Immature natural killer cell (primary cell): Measurements from ENCODE around the gene HLF. TPM values are rescaled to one million over a fixed set of nuclear protein-coding genes. Genes with fewer than 3 reads are reported as not detected.
A peak's percentile ranks its signal among the peaks of the same experiment; 100 is the strongest.

ENCODE experiments used
- DNase-seq, 3 donors: peaks; one replicate each; pipeline ENCODE4 v3.0.0; 2022; ENCODE audit warnings: mixed read lengths in 1 of 3
- H3K27ac Mint-ChIP-seq, 6 donors: one replicate each; pipeline ENCODE4 v1.8.0; 2020; ENCODE audit warnings: mixed read lengths in 6 of 6, mild to moderate bottlenecking in 5 of 6, inconsistent platforms in 4 of 6, moderate library complexity in 3 of 6
- H3K27me3 Mint-ChIP-seq, 3 donors: one replicate each; pipeline ENCODE4 v1.8.0; 2020 to 2021; ENCODE audit warnings: low read depth in 3 of 3, mild to moderate bottlenecking in 3 of 3, mixed read lengths in 3 of 3, moderate library complexity in 3 of 3, inconsistent platforms in 1 of 3
- H3K36me3 Mint-ChIP-seq, 3 donors: one replicate each; pipeline ENCODE4 v1.8.0; 2020; ENCODE audit warnings: mixed read lengths in 3 of 3, inconsistent platforms in 2 of 3, mild to moderate bottlenecking in 2 of 3
- H3K4me1 Mint-ChIP-seq, 2 donors: one replicate each; pipeline ENCODE4 v1.8.0; 2020; ENCODE audit warnings: inconsistent platforms in 2 of 2, mild to moderate bottlenecking in 2 of 2, mixed read lengths in 2 of 2, moderate library complexity in 1 of 2
- H3K4me3 Mint-ChIP-seq, 5 donors: one replicate each; pipeline ENCODE4 v1.8.0; 2020; ENCODE audit warnings: mild to moderate bottlenecking in 5 of 5, mixed read lengths in 5 of 5, inconsistent platforms in 3 of 5, moderate library complexity in 3 of 5
- H3K9me3 Mint-ChIP-seq, 6 donors: one replicate each; pipeline ENCODE4 v1.8.0; 2020; ENCODE audit warnings: mild to moderate bottlenecking in 6 of 6, mixed read lengths in 6 of 6, inconsistent platforms in 4 of 6, moderate library complexity in 3 of 6
- polyA plus RNA-seq, 3 donors: library from polyadenylated mRNA; unstranded; fragments of 300-500 nt; fragmentation: Illumina TruSeq; gene quantifications; one replicate each; pipeline ENCODE4 v1.2.3, GENCODE V29; 2021

The HLF gene
- polyA plus RNA-seq, 3 donors from 2014 or later, result not detected

- H3K4me1 Mint-ChIP-seq, result peaks cover 21 to 22% of the 10 kb centered on the region in 2 donors
- H3K27ac Mint-ChIP-seq, result peak overlapping the region; percentile 32 to 90 (median 58)
- H3K9me3 Mint-ChIP-seq, result no peaks in the 10 kb centered on the region
- H3K27me3 Mint-ChIP-seq, result peaks cover 4 to 12% (median 7%) of the 10 kb centered on the region in 3 donors
- DNase-seq, result peak in 2 of 3 donors; percentile 2 to 4
- no peaks in the 10 kb centered on the region for H3K36me3 Mint-ChIP-seq
- H3K4me3 Mint-ChIP-seq, result peak overlapping the region; percentile 36 to 95 (median 77)
Observed at GRCh38 chr17:55237841-55238178, 26.9 kb upstream of the HLF start.

GRCh38 chr17:55238179-55238930, 26.4 kb upstream of the HLF start:
- Mint-ChIP-seq H3K27ac (peak overlapping the region; percentile 39 to 90 (median 65)), H3K27me3 (peaks cover 6 to 12% (median 7%) of the 10 kb centered on the region in 3 donors), H3K4me1 (peaks cover 21 to 22% of the 10 kb centered on the region in 2 donors), H3K36me3 (no peaks in the 10 kb centered on the region), H3K4me3 (peak overlapping the region; percentile 75 to 95 (median 86)), H3K9me3 (no peaks in the 10 kb centered on the region)
- peak; percentile 78 to 85 (median 82) for DNase-seq

- H3K27me3 Mint-ChIP-seq, result peaks cover 7 to 17% (median 9%) of the 10 kb centered on the region in 3 donors
- peak overlapping the region; percentile 75 to 95 (median 86) for H3K4me3 Mint-ChIP-seq
- H3K9me3 Mint-ChIP-seq, result no peaks in the 10 kb centered on the region
- H3K27ac Mint-ChIP-seq, result peak overlapping the region in 5 of 6 donors; percentile 20 to 70 (median 39)
- H3K36me3 Mint-ChIP-seq, result no peaks in the 10 kb centered on the region
- peaks cover 21 to 22% of the 10 kb centered on the region in 2 donors for H3K4me1 Mint-ChIP-seq
- no peak for DNase-seq
Observed at GRCh38 chr17:55238931-55239297, 25.8 kb upstream of the HLF start.

GRCh38 chr17:55241097-55241496, 23.7 kb upstream of the HLF start:
- Mint-ChIP-seq H3K27me3 (peaks cover 11 to 19% (median 13%) of the 10 kb centered on the region in 3 donors), H3K4me3 (no peak overlapping the region), H3K9me3 (no peaks in the 10 kb centered on the region), H3K4me1 (peaks cover 21 to 22% of the 10 kb centered on the region in 2 donors), H3K27ac (no peak overlapping the region), H3K36me3 (no peaks in the 10 kb centered on the region)
- no peak for DNase-seq

- Mint-ChIP-seq H3K9me3 (no peaks in the 10 kb centered on the region), H3K27me3 (peaks cover 11 to 21% (median 13%) of the 10 kb centered on the region in 3 donors)
Observed at GRCh38 chr17:55242476-55242875, 22.3 kb upstream of the HLF start.

GRCh38 chr17:55245986-55246385, 18.8 kb upstream of the HLF start:
- Mint-ChIP-seq H3K27me3 (peaks cover 8 to 18% (median 13%) of the 10 kb centered on the region in 3 donors), H3K27ac (no peak overlapping the region), H3K9me3 (peaks cover 0 to 1% (median 0%) of the 10 kb centered on the region in 6 donors), H3K4me3 (no peak overlapping the region), H3K36me3 (no peaks in the 10 kb centered on the region), H3K4me1 (no peaks in the 10 kb centered on the region)
- no peak for DNase-seq

More at GRCh38 chr17:55242476-55242875, 22.3 kb upstream of the HLF start:
- Mint-ChIP-seq H3K4me3 (no peak overlapping the region), H3K4me1 (peaks cover 12 to 15% of the 10 kb centered on the region in 2 donors), H3K27ac (no peak overlapping the region), H3K36me3 (no peaks in the 10 kb centered on the region)
- DNase-seq, result no peak

- Mint-ChIP-seq H3K36me3 (no peaks in the 10 kb centered on the region), H3K4me1 (no peaks in the 10 kb centered on the region), H3K27me3 (peaks cover 8 to 18% (median 13%) of the 10 kb centered on the region in 3 donors), H3K4me3 (no peak overlapping the region), H3K27ac (no peak overlapping the region), H3K9me3 (peaks cover 0 to 1% (median 0%) of the 10 kb centered on the region in 6 donors)
- no peak for DNase-seq
Observed at GRCh38 chr17:55246583-55246982, 18.2 kb upstream of the HLF start.

GRCh38 chr17:55248077-55248476, 16.7 kb upstream of the HLF start:
- no peak for DNase-seq
- Mint-ChIP-seq H3K4me3 (no peak overlapping the region), H3K36me3 (no peaks in the 10 kb centered on the region), H3K27ac (no peak overlapping the region), H3K9me3 (peaks cover 0 to 1% (median 0%) of the 10 kb centered on the region in 6 donors), H3K4me1 (no peaks in the 10 kb centered on the region), H3K27me3 (peaks cover 9 to 19% (median 13%) of the 10 kb centered on the region in 3 donors)

GRCh38 chr17:55249861-55250260, 14.9 kb upstream of the HLF start:
- Mint-ChIP-seq H3K27ac (no peak overlapping the region), H3K9me3 (peaks cover 0 to 1% (median 0%) of the 10 kb centered on the region in 6 donors), H3K27me3 (peaks cover 5 to 12% (median 7%) of the 10 kb centered on the region in 3 donors), H3K4me3 (no peak overlapping the region), H3K36me3 (no peaks in the 10 kb centered on the region), H3K4me1 (no peaks in the 10 kb centered on the region)
- DNase-seq, result no peak

- H3K4me1 Mint-ChIP-seq, result no peaks in the 10 kb centered on the region
- peaks cover 0 to 1% (median 0%) of the 10 kb centered on the region in 6 donors for H3K9me3 Mint-ChIP-seq
- H3K4me3 Mint-ChIP-seq, result no peak overlapping the region
- peaks cover 4 to 21% (median 6%) of the 10 kb centered on the region in 3 donors for H3K27me3 Mint-ChIP-seq
- no peaks in the 10 kb centered on the region for H3K36me3 Mint-ChIP-seq
- H3K27ac Mint-ChIP-seq, result no peak overlapping the region
- no peak for DNase-seq
Observed at GRCh38 chr17:55254375-55254774, 10.4 kb upstream of the HLF start.

GRCh38 chr17:55258578-55259135, 6.1 kb upstream of the HLF start:
- H3K9me3 Mint-ChIP-seq, result peaks cover 0 to 14% (median 3%) of the 10 kb centered on the region in 6 donors

GRCh38 chr17:55259684-55260111, 5.1 kb upstream of the HLF start:
- no peak for DNase-seq
- Mint-ChIP-seq H3K27ac (no peak overlapping the region), H3K36me3 (no peaks in the 10 kb centered on the region), H3K4me1 (peaks cover 14 to 16% of the 10 kb centered on the region in 2 donors), H3K4me3 (no peak overlapping the region), H3K9me3 (peaks cover 0 to 14% (median 3%) of the 10 kb centered on the region in 6 donors), H3K27me3 (peaks cover 12 to 52% (median 24%) of the 10 kb centered on the region in 3 donors)

More at GRCh38 chr17:55258578-55259135, 6.1 kb upstream of the HLF start:
- Mint-ChIP-seq H3K27ac (no peak overlapping the region), H3K4me3 (no peak overlapping the region), H3K36me3 (no peaks in the 10 kb centered on the region), H3K27me3 (peaks cover 12 to 44% (median 21%) of the 10 kb centered on the region in 3 donors), H3K4me1 (peaks cover 4 to 6% of the 10 kb centered on the region in 2 donors)
- DNase-seq, result no peak

GRCh38 chr17:55261311-55261710, 3.4 kb upstream of the HLF start:
- no peak overlapping the region for H3K4me3 Mint-ChIP-seq
- no peaks in the 10 kb centered on the region for H3K36me3 Mint-ChIP-seq
- H3K27ac Mint-ChIP-seq, result no peak overlapping the region
- H3K9me3 Mint-ChIP-seq, result peaks cover 0 to 14% (median 2%) of the 10 kb centered on the region in 6 donors
- H3K27me3 Mint-ChIP-seq, result peaks cover 10 to 48% (median 27%) of the 10 kb centered on the region in 3 donors
- no peak for DNase-seq
- peaks cover 15 to 21% of the 10 kb centered on the region in 2 donors for H3K4me1 Mint-ChIP-seq
